ENCODE data around the gene RAB7B. TPM values are rescaled to one million over a fixed set of nuclear protein-coding genes. Genes with fewer than 3 reads are reported as not detected.

Gene RAB7B
- total RNA-seq, 2 donors from 2014 or later, result 0.57 to 1.2 TPM

DNA sequence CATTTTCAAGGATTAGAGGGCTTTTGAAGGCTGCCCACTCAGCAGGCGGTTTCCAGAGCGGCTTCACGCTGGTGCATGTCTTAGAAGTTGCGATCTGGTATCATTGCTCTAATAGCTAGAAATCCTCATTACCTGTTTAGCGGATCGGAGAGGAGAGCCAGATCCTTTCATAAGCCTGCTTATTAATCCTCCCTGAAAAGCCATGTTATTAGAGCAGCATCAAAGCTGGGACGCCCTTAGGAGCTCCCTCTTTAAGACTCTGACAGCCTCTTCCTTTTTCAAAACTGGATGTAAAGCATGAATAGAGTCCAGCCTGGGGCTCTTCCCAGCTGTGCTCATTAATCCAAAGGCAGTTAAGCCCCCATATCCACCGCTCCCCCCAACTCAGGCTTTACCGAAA, 34.4 kb upstream of the RAB7B start:
- intact Hi-C loops (cut with DNase I), result no loop called here
- H3K4me1 ChIP-seq, result no peaks in the 10 kb centered on the region
- no peaks in the 10 kb centered on the region for H3K27me3 ChIP-seq
- no peak overlapping the region for H3K9ac ChIP-seq (ENCODE audit: low read depth in 2 of 2, low read length in 2 of 2)
- no peak for DNase-seq
- no peaks in the 10 kb centered on the region for H3K36me3 ChIP-seq
- no peaks in the 10 kb centered on the region for H3K9me3 ChIP-seq
- H3K27ac ChIP-seq, result no peak overlapping the region
- TF ChIP-seq, protein P1, sequence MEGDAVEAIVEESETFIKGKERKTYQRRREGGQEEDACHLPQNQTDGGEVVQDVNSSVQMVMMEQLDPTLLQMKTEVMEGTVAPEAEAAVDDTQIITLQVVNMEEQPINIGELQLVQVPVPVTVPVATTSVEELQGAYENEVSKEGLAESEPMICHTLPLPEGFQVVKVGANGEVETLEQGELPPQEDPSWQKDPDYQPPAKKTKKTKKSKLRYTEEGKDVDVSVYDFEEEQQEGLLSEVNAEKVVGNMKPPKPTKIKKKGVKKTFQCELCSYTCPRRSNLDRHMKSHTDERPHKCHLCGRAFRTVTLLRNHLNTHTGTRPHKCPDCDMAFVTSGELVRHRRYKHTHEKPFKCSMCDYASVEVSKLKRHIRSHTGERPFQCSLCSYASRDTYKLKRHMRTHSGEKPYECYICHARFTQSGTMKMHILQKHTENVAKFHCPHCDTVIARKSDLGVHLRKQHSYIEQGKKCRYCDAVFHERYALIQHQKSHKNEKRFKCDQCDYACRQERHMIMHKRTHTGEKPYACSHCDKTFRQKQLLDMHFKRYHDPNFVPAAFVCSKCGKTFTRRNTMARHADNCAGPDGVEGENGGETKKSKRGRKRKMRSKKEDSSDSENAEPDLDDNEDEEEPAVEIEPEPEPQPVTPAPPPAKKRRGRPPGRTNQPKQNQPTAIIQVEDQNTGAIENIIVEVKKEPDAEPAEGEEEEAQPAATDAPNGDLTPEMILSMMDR (IDR thresholded peaks at IDR 0.05), result no peak
- H3K4me3 ChIP-seq, result no peak overlapping the region

DNA sequence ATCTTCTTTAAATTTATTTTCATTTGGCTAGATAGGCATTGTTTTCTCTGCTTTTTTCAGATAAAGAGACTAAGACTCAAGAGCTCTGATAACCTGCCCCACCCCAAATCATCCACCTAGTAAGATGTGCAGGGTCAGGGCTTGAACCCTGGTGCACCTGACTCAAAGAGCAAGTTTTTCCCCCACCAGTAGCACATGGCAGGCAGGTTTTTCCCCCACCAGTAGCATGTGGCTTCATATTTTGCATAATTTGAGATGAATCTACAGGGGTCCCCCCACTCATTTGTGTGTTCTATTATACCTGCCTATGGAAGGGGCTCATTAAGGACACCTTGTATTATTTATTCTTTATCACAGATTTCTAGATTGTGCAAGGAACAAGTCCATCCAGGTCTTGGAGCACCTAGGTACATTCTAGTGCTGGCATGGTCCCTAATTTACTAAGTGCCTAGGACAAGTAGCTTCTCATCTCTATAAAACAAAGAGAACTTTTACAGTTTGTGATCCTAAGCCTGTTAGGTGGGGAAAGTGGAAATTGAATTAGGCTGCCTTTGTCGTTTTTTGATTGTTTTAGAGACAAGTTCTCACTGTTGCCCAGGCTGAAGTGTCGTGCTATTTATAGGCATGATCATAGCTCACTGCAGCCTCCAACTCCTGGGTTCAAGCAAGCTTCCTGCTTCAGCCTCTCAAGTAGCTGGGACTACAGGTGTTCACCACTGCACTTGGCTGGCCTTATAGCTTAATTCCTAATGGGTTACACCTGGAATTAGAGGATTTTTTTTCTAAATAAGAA, 33.7 kb upstream of the RAB7B start:
- H3K9ac ChIP-seq (ENCODE audit: low read depth in 2 of 2, low read length in 2 of 2), result no peak overlapping the region
- TF ChIP-seq, protein P1 (IDR thresholded peaks at IDR 0.05), result no peak
- no peak overlapping the region for H3K4me3 ChIP-seq
- H3K9me3 ChIP-seq, result no peaks in the 10 kb centered on the region
- H3K27ac ChIP-seq, result no peak overlapping the region
- no peak for DNase-seq
- H3K27me3 ChIP-seq, result no peaks in the 10 kb centered on the region
- H3K36me3 ChIP-seq, result no peaks in the 10 kb centered on the region
- intact Hi-C loops (cut with DNase I), result no loop called here
- no peaks in the 10 kb centered on the region for H3K4me1 ChIP-seq

- Histone ChIP-seq H3K36me3 (no peaks in the 10 kb centered on the region), H3K9ac (ENCODE audit: low read depth in 2 of 2, low read length in 2 of 2) (peak overlapping the region in 1 of 2 donors; percentile 19), H3K4me3 (no peak overlapping the region), H3K9me3 (no peaks in the 10 kb centered on the region), H3K4me1 (no peaks in the 10 kb centered on the region), H3K27me3 (no peaks in the 10 kb centered on the region), H3K27ac (no peak overlapping the region)
- TF ChIP-seq, protein P1 (IDR thresholded peaks at IDR 0.05), result no peak
- peak; percentile 46 for DNase-seq
- intact Hi-C loops (cut with DNase I), result no loop called here
Observed at GRCh38 chr1:206035027-206035426, 31.8 kb upstream of the RAB7B start.

DNA sequence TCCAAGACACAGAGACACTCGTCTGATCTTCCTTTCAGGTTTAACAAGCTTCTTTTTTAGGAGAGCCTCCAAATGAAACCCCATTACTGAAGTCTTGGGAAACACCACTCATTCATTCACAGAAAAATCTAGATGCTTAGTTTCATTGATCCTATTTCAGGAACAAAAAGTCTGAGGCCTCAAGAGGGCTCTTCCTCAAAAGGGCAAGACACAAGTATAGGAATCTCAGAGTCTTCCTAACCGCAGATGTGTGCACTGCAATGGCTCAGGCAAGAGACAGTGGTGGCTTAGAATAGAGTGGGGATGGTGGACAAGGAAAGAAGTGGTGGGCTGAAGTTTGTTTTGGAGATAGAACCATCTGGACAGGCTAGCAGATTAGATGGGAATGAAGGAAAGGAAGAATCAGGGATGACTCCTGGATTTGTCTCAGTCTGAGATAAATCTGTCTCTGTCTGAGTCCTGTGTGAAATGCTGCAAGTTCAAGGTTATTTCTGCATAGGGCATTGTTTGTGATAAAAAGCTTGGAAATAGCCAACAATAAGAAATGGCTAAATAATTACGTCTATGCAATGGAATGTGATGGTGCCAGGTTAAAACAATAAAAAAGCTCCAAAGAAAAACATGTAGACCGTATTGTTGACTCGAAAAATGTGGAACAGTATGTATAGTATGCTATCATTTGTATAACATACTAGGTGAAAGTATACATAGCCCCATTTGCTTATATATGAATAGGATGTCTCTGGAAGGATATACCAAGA, 29.4 kb upstream of the RAB7B start:
- H3K9me3 ChIP-seq, result no peaks in the 10 kb centered on the region
- H3K36me3 ChIP-seq, result no peaks in the 10 kb centered on the region
- DNase-seq, result no peak
- no peaks in the 10 kb centered on the region for H3K27me3 ChIP-seq
- H3K4me1 ChIP-seq, result no peaks in the 10 kb centered on the region
- H3K4me3 ChIP-seq, result no peak overlapping the region
- intact Hi-C loops (cut with DNase I), result no loop called here
- TF ChIP-seq, protein P1 (IDR thresholded peaks at IDR 0.05), result no peak
- H3K27ac ChIP-seq, result no peak overlapping the region
- no peak overlapping the region for H3K9ac ChIP-seq (ENCODE audit: low read depth in 2 of 2, low read length in 2 of 2)

GRCh38 chr1:206030714-206031113, 27.5 kb upstream of the RAB7B start:
- H3K9ac ChIP-seq (ENCODE audit: low read depth in 2 of 2, low read length in 2 of 2), result no peak overlapping the region
- no peaks in the 10 kb centered on the region for H3K4me1 ChIP-seq
- intact Hi-C loops (cut with DNase I), result loop anchor here (1.0 kb wide), 1 partner anchor 76 kb away; no protein-coding TSS in a partner anchor
- no peak overlapping the region for H3K4me3 ChIP-seq
- no peaks in the 10 kb centered on the region for H3K27me3 ChIP-seq
- DNase-seq, result peak; percentile 74
- H3K9me3 ChIP-seq, result no peaks in the 10 kb centered on the region
- TF ChIP-seq, protein P1 (IDR thresholded peaks at IDR 0.05), result peak; percentile 71
- no peaks in the 10 kb centered on the region for H3K36me3 ChIP-seq
- no peak overlapping the region for H3K27ac ChIP-seq

Data from colonic mucosa (tissue), 4 donors.